ENCODE measurements around the gene MAPK6.

DNA sequence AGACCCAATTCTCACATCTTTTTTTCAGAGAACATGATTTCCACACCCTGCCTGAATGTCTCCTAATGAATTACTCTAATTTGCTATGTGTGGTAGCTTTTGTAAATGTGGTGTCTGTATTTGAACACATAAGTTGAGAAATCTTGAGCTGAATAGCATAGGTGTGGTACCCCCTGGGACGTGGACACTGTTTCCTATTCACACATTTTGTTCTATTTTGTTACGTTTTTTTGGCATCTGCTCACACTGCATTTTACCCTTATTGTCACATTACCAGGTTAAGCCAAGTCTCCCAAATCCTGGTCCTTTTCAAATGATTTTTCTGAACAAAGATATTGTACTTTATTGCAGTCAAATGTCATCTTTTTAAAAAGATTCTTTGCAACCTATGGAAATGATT is 6.8 kb upstream of the MAPK6 start:
- TF ChIP-seq, protein P1, sequence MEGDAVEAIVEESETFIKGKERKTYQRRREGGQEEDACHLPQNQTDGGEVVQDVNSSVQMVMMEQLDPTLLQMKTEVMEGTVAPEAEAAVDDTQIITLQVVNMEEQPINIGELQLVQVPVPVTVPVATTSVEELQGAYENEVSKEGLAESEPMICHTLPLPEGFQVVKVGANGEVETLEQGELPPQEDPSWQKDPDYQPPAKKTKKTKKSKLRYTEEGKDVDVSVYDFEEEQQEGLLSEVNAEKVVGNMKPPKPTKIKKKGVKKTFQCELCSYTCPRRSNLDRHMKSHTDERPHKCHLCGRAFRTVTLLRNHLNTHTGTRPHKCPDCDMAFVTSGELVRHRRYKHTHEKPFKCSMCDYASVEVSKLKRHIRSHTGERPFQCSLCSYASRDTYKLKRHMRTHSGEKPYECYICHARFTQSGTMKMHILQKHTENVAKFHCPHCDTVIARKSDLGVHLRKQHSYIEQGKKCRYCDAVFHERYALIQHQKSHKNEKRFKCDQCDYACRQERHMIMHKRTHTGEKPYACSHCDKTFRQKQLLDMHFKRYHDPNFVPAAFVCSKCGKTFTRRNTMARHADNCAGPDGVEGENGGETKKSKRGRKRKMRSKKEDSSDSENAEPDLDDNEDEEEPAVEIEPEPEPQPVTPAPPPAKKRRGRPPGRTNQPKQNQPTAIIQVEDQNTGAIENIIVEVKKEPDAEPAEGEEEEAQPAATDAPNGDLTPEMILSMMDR (conservative IDR thresholded peaks at IDR 0.05 in 1 of 2, IDR thresholded peaks at IDR 0.05 in 1 of 2; ENCODE audit: extremely low read depth in 1 of 2, insufficient read depth in 1 of 2, low read depth in 1 of 2, low read length in 2 of 2) = no peak
- no peak for TF ChIP-seq EZH2 (IDR thresholded peaks at IDR 0.05; ENCODE audit: borderline replicate concordance, low read length)

Measured in mammary epithelial cell (primary cell).